Measurements from ENCODE around the gene CCDC91. TPM values are rescaled to one million over a fixed set of nuclear protein-coding genes. Genes with fewer than 3 reads are reported as not detected.

The CCDC91 gene
- polyA plus RNA-seq, 3 donors = 6.3 to 18.1 (median 15.6) TPM

DNA sequence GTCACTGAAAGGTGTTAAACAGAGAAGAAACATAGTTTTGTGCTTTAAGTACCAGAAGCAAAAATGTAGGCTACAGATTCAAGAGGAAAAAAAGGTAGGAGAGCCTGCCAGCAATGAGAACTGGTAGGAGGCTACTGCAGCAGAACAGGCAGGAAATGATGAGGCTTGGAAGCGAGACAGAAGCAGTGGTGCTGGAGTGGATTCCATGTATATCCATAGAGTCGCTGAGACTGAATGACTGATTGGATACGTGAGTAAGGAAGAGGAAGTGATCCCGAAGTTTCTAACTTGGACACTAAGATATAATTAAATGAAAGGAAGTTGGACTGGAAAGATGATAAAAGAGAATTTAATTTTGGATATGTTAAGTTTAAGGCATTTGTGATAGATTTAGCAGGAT, 45.0 kb upstream of the CCDC91 start:
- TF ChIP-seq, protein P1, sequence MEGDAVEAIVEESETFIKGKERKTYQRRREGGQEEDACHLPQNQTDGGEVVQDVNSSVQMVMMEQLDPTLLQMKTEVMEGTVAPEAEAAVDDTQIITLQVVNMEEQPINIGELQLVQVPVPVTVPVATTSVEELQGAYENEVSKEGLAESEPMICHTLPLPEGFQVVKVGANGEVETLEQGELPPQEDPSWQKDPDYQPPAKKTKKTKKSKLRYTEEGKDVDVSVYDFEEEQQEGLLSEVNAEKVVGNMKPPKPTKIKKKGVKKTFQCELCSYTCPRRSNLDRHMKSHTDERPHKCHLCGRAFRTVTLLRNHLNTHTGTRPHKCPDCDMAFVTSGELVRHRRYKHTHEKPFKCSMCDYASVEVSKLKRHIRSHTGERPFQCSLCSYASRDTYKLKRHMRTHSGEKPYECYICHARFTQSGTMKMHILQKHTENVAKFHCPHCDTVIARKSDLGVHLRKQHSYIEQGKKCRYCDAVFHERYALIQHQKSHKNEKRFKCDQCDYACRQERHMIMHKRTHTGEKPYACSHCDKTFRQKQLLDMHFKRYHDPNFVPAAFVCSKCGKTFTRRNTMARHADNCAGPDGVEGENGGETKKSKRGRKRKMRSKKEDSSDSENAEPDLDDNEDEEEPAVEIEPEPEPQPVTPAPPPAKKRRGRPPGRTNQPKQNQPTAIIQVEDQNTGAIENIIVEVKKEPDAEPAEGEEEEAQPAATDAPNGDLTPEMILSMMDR (IDR thresholded peaks at IDR 0.05) = no peak
- no peak overlapping the region for H2AFZ ChIP-seq (ENCODE audit: insufficient read depth, low read depth, low read length, poor library complexity, severe bottlenecking)

GRCh38 chr12:28149279-28149678, 41.0 kb upstream of the CCDC91 start:
- Mint-ChIP-seq H3K36me3 (no peaks in the 10 kb centered on the region), H3K27me3 (ENCODE audit: low read depth in 3 of 3) (peaks cover 0 to 4% (median 0%) of the 10 kb centered on the region in 3 donors), H3K27ac (no peak overlapping the region), H3K4me1 (no peaks in the 10 kb centered on the region), H3K4me3 (no peak overlapping the region), H3K9me3 (peaks cover 2 to 6% (median 3%) of the 10 kb centered on the region in 7 donors)
- Histone ChIP-seq H3K27me3 (ENCODE audit: control insufficient read depth in 2 of 2, insufficient read depth in 2 of 2, low read length in 2 of 2) (no peaks in the 10 kb centered on the region), H3K4me2 (replicated peaks; ENCODE audit: extremely low read depth, low read length, poor library complexity, severe bottlenecking) (no peak overlapping the region), H3K27ac (ENCODE audit: low read depth in 1 of 2, low read length in 2 of 2) (no peak overlapping the region), H3K36me3 (replicated peaks in 1 of 2; ENCODE audit: control insufficient read depth in 1 of 2, insufficient read depth in 2 of 2, low read length in 2 of 2) (no peaks in the 10 kb centered on the region), H3K9me3 (replicated peaks in 1 of 2; ENCODE audit: control insufficient read depth in 1 of 2, insufficient read depth in 1 of 2, low read length in 2 of 2) (peaks cover 0 to 4% of the 10 kb centered on the region in 2 donors), H3K4me1 (ENCODE audit: control insufficient read depth in 1 of 2, insufficient read depth in 2 of 2, low read length in 2 of 2) (no peaks in the 10 kb centered on the region), H2AFZ (ENCODE audit: insufficient read depth, low read depth, low read length, poor library complexity, severe bottlenecking) (no peak overlapping the region), H3K9ac (ENCODE audit: insufficient read depth, low read length, poor library complexity, severe bottlenecking) (no peak overlapping the region), H4K20me1 (ENCODE audit: insufficient read depth, low read length) (no peaks in the 10 kb centered on the region), H3K4me3 (replicated peaks in 1 of 3; ENCODE audit: low read depth in 2 of 3, low read length in 3 of 3) (no peak overlapping the region), H3K79me2 (ENCODE audit: insufficient read depth, low read length) (no peaks in the 10 kb centered on the region)
- WGBS (ENCODE audit: insufficient coverage) = no CpG with 5 or more reads among the region's 3 CpGs
- DNase-seq = no peak
- TF ChIP-seq, protein P1 (IDR thresholded peaks at IDR 0.05) = no peak
- intact Hi-C loops (cut with micrococcal nuclease) = no loop called here

More for the DNA sequence above, 45.0 kb upstream of the CCDC91 start:
- Histone ChIP-seq H3K79me2 (ENCODE audit: insufficient read depth, low read length) (no peaks in the 10 kb centered on the region), H4K20me1 (ENCODE audit: insufficient read depth, low read length) (no peaks in the 10 kb centered on the region), H3K27me3 (ENCODE audit: control insufficient read depth in 2 of 2, insufficient read depth in 2 of 2, low read length in 2 of 2) (no peaks in the 10 kb centered on the region), H3K36me3 (replicated peaks in 1 of 2; ENCODE audit: control insufficient read depth in 1 of 2, insufficient read depth in 2 of 2, low read length in 2 of 2) (no peaks in the 10 kb centered on the region), H3K4me3 (replicated peaks in 1 of 3; ENCODE audit: low read depth in 2 of 3, low read length in 3 of 3) (no peak overlapping the region), H3K9me3 (replicated peaks in 1 of 2; ENCODE audit: control insufficient read depth in 1 of 2, insufficient read depth in 1 of 2, low read length in 2 of 2) (no peaks in the 10 kb centered on the region), H3K4me2 (replicated peaks; ENCODE audit: extremely low read depth, low read length, poor library complexity, severe bottlenecking) (no peak overlapping the region), H3K9ac (ENCODE audit: insufficient read depth, low read length, poor library complexity, severe bottlenecking) (no peak overlapping the region), H3K4me1 (ENCODE audit: control insufficient read depth in 1 of 2, insufficient read depth in 2 of 2, low read length in 2 of 2) (no peaks in the 10 kb centered on the region), H3K27ac (ENCODE audit: low read depth in 1 of 2, low read length in 2 of 2) (no peak overlapping the region)
- intact Hi-C loops (cut with micrococcal nuclease) = no loop called here
- Mint-ChIP-seq H3K27me3 (ENCODE audit: low read depth in 3 of 3) (peaks cover 0 to 4% (median 0%) of the 10 kb centered on the region in 3 donors), H3K9me3 (peaks cover 0 to 2% (median 0%) of the 10 kb centered on the region in 7 donors), H3K27ac (no peak overlapping the region), H3K36me3 (no peaks in the 10 kb centered on the region), H3K4me1 (no peaks in the 10 kb centered on the region), H3K4me3 (no peak overlapping the region)
- no peak for DNase-seq
- WGBS (ENCODE audit: insufficient coverage) = 94% methylated on average over 4 of the region's 4 CpGs

All from CD14-positive monocyte (primary cell).